ENCODE results near the gene DQX1.

Gene DQX1

DNA sequence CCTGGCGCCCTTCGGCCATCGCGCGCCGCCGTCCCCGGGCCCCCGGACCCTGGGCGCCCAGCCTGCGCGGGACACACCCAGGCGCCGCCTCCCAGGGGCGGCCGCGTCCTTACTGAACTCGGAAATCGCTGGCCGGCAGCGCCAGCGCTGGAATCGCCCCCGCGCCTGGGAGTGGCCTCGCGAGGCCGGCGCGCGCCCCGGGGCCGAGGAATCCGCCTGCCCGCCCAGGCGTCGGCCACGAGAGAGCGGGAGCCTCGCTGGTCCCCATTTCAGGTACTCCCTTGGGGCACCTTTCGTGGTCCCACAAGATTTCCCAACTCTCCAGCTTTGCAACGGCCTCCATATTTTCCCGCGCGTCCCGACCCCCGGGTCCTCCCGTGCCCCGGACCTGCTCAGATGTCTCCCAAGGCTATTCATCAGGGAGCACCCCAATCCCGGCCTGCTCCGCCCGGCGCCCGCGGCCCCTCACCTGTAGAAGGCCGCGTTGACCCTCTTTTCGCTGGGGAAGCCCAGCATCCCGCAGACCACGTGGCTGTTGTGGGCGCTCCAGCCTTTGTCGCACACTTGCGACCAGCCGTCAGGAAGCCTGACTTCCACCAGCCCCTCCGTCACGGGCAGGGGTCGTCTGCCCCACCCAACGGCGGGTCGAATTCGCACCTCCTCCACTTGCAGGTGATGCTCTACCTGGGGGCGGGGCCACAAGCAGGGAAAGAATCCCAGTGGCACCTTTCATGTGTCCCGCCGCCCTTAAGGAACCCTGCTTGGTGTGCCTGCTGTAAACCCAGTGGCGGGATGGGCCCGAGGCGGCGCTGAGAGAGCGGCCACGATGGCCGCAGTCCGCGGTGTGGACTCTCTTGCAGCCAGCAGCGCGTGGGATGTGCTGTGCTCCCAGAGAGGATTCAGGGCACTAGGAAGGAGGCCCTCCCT lies 23.1 kb upstream of the DQX1 start:
- in situ Hi-C loops (cut with HindIII; ENCODE audit: low sequenced_read_pairs), result no loop called here
- no peak for DNase-seq (ENCODE audit: low read depth)
- no peak for TF ChIP-seq CTCF (IDR thresholded peaks at IDR 0.05; ENCODE audit: low read depth, low read length, missing control alignments)
- peak overlapping the region; percentile 44 for H3K4me3 ChIP-seq (ENCODE audit: low read depth, low read length)

DNA sequence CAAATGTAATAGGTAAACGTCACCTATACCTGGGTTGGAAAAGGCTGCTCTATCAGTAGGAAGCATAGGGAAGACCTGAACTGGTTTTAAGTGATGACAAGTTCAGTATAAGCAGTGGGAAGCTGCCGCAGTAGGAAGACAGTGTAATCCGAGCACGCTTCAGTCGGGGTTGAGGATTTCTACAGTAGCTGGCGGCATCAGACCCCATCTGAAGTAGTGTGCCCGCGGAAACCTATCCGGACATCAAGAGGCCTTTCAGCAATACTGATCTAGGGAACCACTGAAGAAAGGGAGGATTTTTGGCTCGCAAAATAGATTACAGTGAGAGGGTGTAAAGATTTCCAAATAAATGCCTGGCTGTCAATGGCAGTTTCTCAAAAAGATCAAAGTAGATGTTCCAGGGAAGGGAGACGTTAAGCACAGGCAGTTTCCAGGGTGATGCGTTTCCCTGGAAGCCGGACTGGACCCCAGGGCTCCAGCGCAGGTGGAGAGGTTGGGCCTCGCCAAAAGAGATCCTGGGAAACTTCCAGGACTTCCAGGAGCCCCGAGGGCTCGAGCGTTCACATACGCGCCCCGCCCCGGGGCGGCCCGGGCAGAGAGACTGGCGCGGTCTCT lies 22.4 kb upstream of the DQX1 start:
- DNase-seq (ENCODE audit: low read depth), result no peak
- in situ Hi-C loops (cut with HindIII; ENCODE audit: low sequenced_read_pairs), result no loop called here
- peak overlapping the region; percentile 44 for H3K4me3 ChIP-seq (ENCODE audit: low read depth, low read length)
- no peak for TF ChIP-seq CTCF (IDR thresholded peaks at IDR 0.05; ENCODE audit: low read depth, low read length, missing control alignments)

GRCh38 chr2:74546004-74546403 lies 20.0 kb upstream of the DQX1 start:
- no peak overlapping the region for H3K4me3 ChIP-seq (ENCODE audit: low read depth, low read length)
- in situ Hi-C loops (cut with HindIII; ENCODE audit: low sequenced_read_pairs), result no loop called here
- no peak for TF ChIP-seq CTCF (IDR thresholded peaks at IDR 0.05; ENCODE audit: low read depth, low read length, missing control alignments)
- DNase-seq (ENCODE audit: low read depth), result no peak

DNA sequence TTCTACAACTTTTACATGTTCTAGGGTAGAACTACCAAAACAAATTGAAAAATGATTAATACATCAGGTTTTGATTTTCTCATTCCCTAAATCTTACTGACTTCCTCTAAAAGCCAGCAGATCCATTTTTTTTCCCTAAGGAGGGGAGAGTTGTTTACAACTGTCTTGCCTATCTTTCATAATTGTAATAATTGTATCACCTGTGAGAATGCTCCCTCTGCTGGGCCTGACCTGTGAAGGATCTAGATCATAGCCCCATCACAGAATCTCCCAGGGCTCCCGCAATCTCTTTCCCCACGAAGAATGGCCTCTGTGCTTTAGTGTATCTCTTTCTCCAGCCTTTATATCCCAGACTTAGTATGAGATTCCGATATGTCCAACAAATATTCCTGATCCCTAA lies 18.6 kb upstream of the DQX1 start:
- TF ChIP-seq CTCF (IDR thresholded peaks at IDR 0.05; ENCODE audit: low read depth, low read length, missing control alignments), result no peak
- DNase-seq (ENCODE audit: low read depth), result no peak
- no peak overlapping the region for H3K4me3 ChIP-seq (ENCODE audit: low read depth, low read length)
- in situ Hi-C loops (cut with HindIII; ENCODE audit: low sequenced_read_pairs), result no loop called here

DNA sequence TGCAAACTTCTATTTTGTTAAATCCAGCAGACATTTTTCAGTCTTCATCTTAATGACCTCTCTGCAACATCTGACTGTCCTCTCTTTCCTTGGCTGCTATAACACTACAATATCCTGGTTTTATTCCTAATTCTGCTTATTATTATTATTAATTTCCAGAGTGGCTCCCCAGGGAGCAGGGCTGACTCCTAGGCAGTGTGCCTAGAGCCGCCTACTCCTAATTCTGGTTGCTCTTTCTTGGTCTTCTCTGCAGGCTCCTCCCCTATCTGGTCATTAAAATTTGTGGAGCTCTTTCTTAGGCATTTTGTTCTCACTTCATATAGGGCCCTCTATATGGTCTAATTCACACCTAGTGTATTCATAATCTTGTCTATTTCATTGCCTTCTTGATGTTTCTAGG lies 16.9 kb upstream of the DQX1 start:
- no peak overlapping the region for H3K4me3 ChIP-seq (ENCODE audit: low read depth, low read length)
- TF ChIP-seq CTCF (IDR thresholded peaks at IDR 0.05; ENCODE audit: low read depth, low read length, missing control alignments), result no peak
- in situ Hi-C loops (cut with HindIII; ENCODE audit: low sequenced_read_pairs), result no loop called here
- DNase-seq (ENCODE audit: low read depth), result no peak

- no peak for DNase-seq (ENCODE audit: low read depth)
- TF ChIP-seq CTCF (IDR thresholded peaks at IDR 0.05; ENCODE audit: low read depth, low read length, missing control alignments), result no peak
- in situ Hi-C loops (cut with HindIII; ENCODE audit: low sequenced_read_pairs), result no loop called here
- H3K4me3 ChIP-seq (ENCODE audit: low read depth, low read length), result no peak overlapping the region
Measured at GRCh38 chr2:74540291-74540690, 14.3 kb upstream of the DQX1 start.

All from astrocyte of the cerebellum (primary cell).